Fibroblast of lung (primary cell): ENCODE measurements around the gene ZNF25. TPM values are rescaled to one million over a fixed set of nuclear protein-coding genes. Genes with fewer than 3 reads are reported as not detected.

Experiments
- DNase-seq, 2 donors: peaks; one replicate each; pipeline versions ENCODE4 v3.0.0 to v3.0.0-alpha.2; 2010; ENCODE audit warnings: low read depth in 2 of 2
- H2AFZ ChIP-seq: 2 replicates; pipeline ENCODE4 v1.5.1; 2012; ENCODE audit warnings: low read length, control low read depth, inconsistent platforms
- H3K27ac ChIP-seq: 2 replicates; pipeline ENCODE4 v1.5.1; 2011; ENCODE audit warnings: low read length, control low read depth; ENCODE audit not compliant: insufficient read depth
- H3K27me3 ChIP-seq: 2 replicates; pipeline ENCODE4 v1.5.1; 2011; ENCODE audit warnings: mild to moderate bottlenecking, low read length; ENCODE audit not compliant: control insufficient read depth, insufficient read depth
- H3K36me3 ChIP-seq: 2 replicates; pipeline ENCODE4 v1.5.1; 2011; ENCODE audit warnings: low read length; ENCODE audit not compliant: control insufficient read depth, insufficient read depth
- H3K4me1 ChIP-seq: 2 replicates; pipeline ENCODE4 v1.5.1; 2011; ENCODE audit warnings: low read length; ENCODE audit not compliant: control insufficient read depth, insufficient read depth; ENCODE audit errors: extremely low read depth
- H3K4me2 ChIP-seq: 2 replicates; pipeline ENCODE4 v1.5.1; 2011; ENCODE audit warnings: low read length, control low read depth; ENCODE audit not compliant: insufficient read depth; ENCODE audit errors: extremely low read depth
- H3K4me3 ChIP-seq, 4 experiments: fragments of 200-600 bp in 1 of 4; sonication (generic) in 1 of 4; replicated peaks in 1 of 4; 2 replicates each; pipeline ENCODE4 v1.5.1; 2011 to 2016; ENCODE audit warnings: low read length in 4 of 4, low read depth in 3 of 4, mild to moderate bottlenecking in 3 of 4, control low read depth in 2 of 4, inconsistent platforms in 1 of 4, mixed read lengths in 1 of 4; ENCODE audit not compliant: insufficient read depth in 1 of 4; ENCODE audit errors: control extremely low read depth in 1 of 4
- H3K79me2 ChIP-seq: 2 replicates; pipeline ENCODE4 v1.5.1; 2012; ENCODE audit warnings: mild to moderate bottlenecking, low read length, inconsistent platforms; ENCODE audit not compliant: control insufficient read depth, insufficient read depth
- H3K9ac ChIP-seq: 2 replicates; pipeline ENCODE4 v1.5.1; 2011; ENCODE audit warnings: mild to moderate bottlenecking, low read length, control low read depth; ENCODE audit not compliant: insufficient read depth
- H3K9me3 ChIP-seq: 2 replicates; pipeline ENCODE4 v1.5.1; 2012; ENCODE audit warnings: low read depth, low read length; ENCODE audit not compliant: control insufficient read depth, insufficient read depth
- H4K20me1 ChIP-seq: 2 replicates; pipeline ENCODE4 v1.5.1; 2011; ENCODE audit warnings: low read length; ENCODE audit not compliant: control insufficient read depth, insufficient read depth; ENCODE audit errors: extremely low read depth
- EZH2 ChIP-seq: IDR thresholded peaks from 2 replicates; pipeline ENCODE4 v1.5.1; 2012; ENCODE audit warnings: low read length, control low read depth, mild to moderate bottlenecking; ENCODE audit errors: missing control alignments
- polyA plus RNA-seq, 2 donors: library from polyadenylated mRNA; depleted of rRNA in 1 of 2; stranded (reverse) in 1 of 2; unstranded in 1 of 2; fragments of >200 nt; gene quantifications; 2 replicates each; pipeline ENCODE4 v1.2.1, GENCODE V29; 2011 to 2012; ENCODE audit warnings: missing spikeins in 1 of 2
- total RNA-seq: library from RNA; depleted of rRNA; stranded (reverse); fragments of >200 nt; gene quantifications from 2 replicates; pipeline ENCODE4 v1.2.1, GENCODE V29; 2014
- TF ChIP-seq, protein P1 (sequence below), 2 donors: IDR thresholded peaks in 1 of 2; conservative IDR thresholded peaks in 1 of 2; 1 replicate in 1 of 2; 2 replicates in 1 of 2; pipeline ENCODE4 v1.5.1; 2011 to 2012; ENCODE audit warnings: low read length in 2 of 2, control low read depth in 1 of 2, inconsistent platforms in 1 of 2, low read depth in 1 of 2, mild to moderate bottlenecking in 1 of 2

ZNF25 gene
- total and polyA plus RNA-seq, 2 donors (not counting 1 experiment from before 2014, with no cell fraction given), result 12.0 to 18.5 TPM

DNA sequence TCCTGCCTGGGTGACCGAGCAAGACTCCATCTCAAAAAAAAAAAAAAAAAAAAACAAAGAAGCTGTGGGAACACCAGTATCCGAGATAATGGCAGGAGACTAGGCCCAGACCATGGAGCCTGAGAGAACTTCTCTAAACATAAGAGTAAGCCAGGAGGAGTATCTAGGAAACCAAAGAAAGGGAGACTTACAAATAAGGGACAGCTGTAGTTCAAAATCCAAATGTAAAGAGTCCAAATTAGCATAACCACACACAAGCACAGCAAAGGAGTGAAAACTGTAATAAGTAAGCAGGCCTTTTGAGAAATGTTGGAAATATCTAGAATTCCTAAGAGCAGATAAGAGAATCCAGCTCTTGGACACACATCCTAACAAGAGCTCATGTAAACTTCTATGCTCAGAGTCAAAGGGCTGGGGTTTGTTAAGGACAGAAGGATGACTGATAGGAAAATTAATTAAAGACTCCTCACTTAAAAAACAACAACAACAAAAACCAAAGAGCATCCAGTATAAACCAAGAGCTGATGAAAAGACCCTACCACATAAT is 15.8 kb downstream of the ZNF25 start:
- Histone ChIP-seq H3K4me2 (no peak overlapping the region), H3K27ac (no peak overlapping the region), H4K20me1 (no peaks in the 10 kb centered on the region), H3K79me2 (no peaks in the 10 kb centered on the region), H3K27me3 (no peaks in the 10 kb centered on the region), H2AFZ (no peak overlapping the region), H3K4me3 (no peak overlapping the region), H3K9ac (no peak overlapping the region), H3K36me3 (no peaks in the 10 kb centered on the region), H3K9me3 (no peaks in the 10 kb centered on the region), H3K4me1 (no peaks in the 10 kb centered on the region)
- no peak for TF ChIP-seq EZH2
- TF ChIP-seq, protein P1, sequence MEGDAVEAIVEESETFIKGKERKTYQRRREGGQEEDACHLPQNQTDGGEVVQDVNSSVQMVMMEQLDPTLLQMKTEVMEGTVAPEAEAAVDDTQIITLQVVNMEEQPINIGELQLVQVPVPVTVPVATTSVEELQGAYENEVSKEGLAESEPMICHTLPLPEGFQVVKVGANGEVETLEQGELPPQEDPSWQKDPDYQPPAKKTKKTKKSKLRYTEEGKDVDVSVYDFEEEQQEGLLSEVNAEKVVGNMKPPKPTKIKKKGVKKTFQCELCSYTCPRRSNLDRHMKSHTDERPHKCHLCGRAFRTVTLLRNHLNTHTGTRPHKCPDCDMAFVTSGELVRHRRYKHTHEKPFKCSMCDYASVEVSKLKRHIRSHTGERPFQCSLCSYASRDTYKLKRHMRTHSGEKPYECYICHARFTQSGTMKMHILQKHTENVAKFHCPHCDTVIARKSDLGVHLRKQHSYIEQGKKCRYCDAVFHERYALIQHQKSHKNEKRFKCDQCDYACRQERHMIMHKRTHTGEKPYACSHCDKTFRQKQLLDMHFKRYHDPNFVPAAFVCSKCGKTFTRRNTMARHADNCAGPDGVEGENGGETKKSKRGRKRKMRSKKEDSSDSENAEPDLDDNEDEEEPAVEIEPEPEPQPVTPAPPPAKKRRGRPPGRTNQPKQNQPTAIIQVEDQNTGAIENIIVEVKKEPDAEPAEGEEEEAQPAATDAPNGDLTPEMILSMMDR (conservative IDR thresholded peaks at IDR 0.05 in 1 of 2, IDR thresholded peaks at IDR 0.05 in 1 of 2; ENCODE audit: low read depth in 1 of 2, low read length in 2 of 2), result no peak
- DNase-seq, result peak in 1 of 2 donors; percentile 46

DNA sequence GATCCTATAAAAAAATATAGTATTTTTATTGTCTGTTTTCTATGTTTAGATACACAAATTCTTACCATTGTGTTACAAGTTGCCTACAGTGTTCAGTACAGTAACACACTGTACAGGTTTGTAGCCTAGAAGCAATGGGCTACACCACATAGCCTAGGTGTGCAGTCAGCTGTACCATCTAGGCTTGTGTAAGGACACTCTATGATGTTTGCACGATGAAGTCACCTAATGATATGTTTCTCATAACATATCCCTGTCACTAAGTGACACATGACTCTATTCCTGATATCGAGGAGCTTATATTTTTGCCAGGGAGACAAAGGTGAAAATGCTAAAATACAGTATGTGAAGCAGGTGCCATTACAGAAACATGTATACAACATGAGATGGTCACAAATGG is 18.6 kb downstream of the ZNF25 start:
- H3K79me2 ChIP-seq, result no peaks in the 10 kb centered on the region
- no peaks in the 10 kb centered on the region for H4K20me1 ChIP-seq
- no peaks in the 10 kb centered on the region for H3K36me3 ChIP-seq
- no peak for DNase-seq
- no peak overlapping the region for H3K4me3 ChIP-seq
- no peaks in the 10 kb centered on the region for H3K9me3 ChIP-seq
- no peaks in the 10 kb centered on the region for H3K27me3 ChIP-seq
- H3K4me2 ChIP-seq, result no peak overlapping the region
- no peak overlapping the region for H2AFZ ChIP-seq
- H3K4me1 ChIP-seq, result no peaks in the 10 kb centered on the region
- no peak overlapping the region for H3K27ac ChIP-seq
- TF ChIP-seq, protein P1 (conservative IDR thresholded peaks at IDR 0.05 in 1 of 2, IDR thresholded peaks at IDR 0.05 in 1 of 2; ENCODE audit: low read depth in 1 of 2, low read length in 2 of 2), result no peak
- TF ChIP-seq EZH2, result no peak
- H3K9ac ChIP-seq, result no peak overlapping the region

DNA sequence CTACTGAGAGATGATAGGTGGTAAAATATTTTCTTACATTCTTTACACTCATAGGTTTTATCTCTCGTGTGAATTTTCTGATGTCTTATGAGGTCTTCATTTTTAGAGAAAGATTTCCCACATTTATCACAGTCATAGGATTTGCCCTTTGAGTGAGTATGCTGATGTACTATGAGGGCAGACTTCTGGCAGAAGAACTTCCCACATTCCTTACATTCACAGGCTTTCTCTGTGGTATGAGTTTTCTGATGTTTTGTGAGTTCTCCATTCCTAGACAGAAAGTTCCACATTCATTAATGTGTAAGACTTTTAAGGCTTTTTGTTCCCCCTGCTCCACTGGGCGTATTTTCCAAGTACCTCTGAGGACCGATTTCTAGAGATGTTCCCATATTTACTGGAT is 23.5 kb downstream of the ZNF25 start:
- Histone ChIP-seq H3K4me3 (no peak overlapping the region), H3K27ac (no peak overlapping the region), H3K9ac (no peak overlapping the region), H4K20me1 (no peaks in the 10 kb centered on the region), H3K9me3 (no peaks in the 10 kb centered on the region), H3K4me1 (no peaks in the 10 kb centered on the region), H2AFZ (no peak overlapping the region), H3K27me3 (no peaks in the 10 kb centered on the region), H3K4me2 (no peak overlapping the region), H3K79me2 (no peaks in the 10 kb centered on the region), H3K36me3 (peaks cover 2% of the 10 kb centered on the region)
- no peak for DNase-seq
- TF ChIP-seq, protein P1 (conservative IDR thresholded peaks at IDR 0.05 in 1 of 2, IDR thresholded peaks at IDR 0.05 in 1 of 2; ENCODE audit: low read depth in 1 of 2, low read length in 2 of 2), result no peak
- TF ChIP-seq EZH2, result no peak
